GM04503 (cell line): ENCODE measurements around the gene GABRQ.

Experiments
- DNase-seq: peaks from one replicate; pipeline ENCODE4 v3.0.0-alpha.2; 2012; ENCODE audit warnings: low read depth

GABRQ gene

GRCh38 chrX:152637649-152638442 is at the start of gene GABRQ:
GABRQ (plus strand) TSS chrX:152637895; CDS start chrX:152638203, 308 bp downstream.
- DNase-seq = no peak

DNA sequence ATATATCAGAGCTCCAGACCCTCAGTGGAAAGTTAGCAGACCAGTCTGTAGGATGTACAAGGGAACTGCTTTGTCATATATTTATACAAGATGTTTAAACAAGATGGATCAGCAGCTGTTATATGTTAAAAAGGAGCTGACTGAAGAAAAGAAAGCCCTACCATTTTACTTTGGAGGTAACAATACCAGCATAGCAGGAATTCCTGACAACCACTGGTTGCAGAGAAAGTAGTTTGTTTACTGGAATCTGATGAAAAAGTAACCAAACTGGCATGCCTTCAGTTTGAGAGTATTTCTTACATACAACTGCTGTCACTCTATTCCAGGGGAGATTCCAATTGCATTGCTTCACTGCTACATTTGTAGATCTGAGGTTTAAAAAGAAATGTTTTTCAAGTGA is 49.5 kb upstream of the GABRQ start:
- no peak for DNase-seq

GRCh38 chrX:152600853-152601633 is 36.7 kb upstream of the GABRQ start:
- DNase-seq = no peak

DNA sequence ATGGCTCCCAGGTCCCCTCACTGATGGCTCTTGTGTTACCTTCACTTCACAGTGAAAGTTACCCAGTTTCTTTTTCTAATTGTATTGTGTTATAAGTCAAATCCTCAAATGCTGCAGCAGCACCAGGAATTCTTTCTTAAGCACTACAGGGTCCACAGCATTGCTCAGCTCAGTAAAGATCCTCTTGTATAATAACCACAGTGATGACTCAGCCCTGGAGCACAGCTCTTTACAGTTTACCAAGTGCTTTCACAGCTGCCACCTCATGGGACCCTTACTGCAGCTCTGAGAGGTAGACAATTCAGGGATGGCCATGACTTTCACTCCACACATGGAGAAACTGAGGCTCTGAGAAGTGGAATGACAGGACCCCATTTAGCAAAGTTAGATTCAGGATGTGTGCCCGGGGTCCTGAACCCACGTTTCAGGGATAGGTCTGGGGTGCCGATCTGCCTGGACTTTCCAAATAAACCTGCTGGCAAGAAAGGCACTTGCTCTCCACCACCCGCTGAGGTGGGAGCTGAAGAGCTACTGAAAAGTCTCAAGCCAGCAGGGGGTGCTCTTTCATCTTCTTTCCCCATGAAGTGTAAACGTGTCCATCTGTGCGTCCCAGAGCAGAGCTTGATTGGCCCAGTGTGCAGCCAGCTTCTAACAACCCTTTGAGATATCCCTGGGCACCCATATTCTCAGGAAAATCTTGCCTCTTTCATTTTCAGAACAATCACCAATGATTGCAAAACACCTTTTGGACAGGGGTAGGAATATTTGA is 35.7 kb upstream of the GABRQ start:
- DNase-seq = no peak

- DNase-seq = no peak
These were observed 22.9 kb upstream of the GABRQ start for GRCh38 chrX:152614791-152615190.

DNA sequence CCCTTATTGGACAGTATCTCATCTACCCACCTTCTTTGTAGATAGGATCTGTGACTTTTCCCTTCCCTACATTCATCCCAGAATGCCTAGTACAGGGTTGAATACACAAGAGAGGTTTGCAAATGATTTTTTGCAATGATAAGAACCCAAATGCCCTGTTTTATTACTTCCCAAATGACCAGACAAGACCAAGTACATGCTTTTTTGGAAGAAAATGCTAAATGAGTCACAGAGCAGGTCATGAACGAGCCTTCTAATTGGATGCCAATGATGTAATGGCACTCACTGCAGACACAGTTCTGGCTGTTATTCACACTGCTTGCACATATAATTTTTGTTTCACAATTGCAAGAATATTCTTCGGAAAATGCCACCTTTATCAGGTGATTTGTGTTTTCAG is 17.8 kb upstream of the GABRQ start:
- no peak for DNase-seq

GRCh38 chrX:152632445-152633097 is 5.1 kb upstream of the GABRQ start:
- peak; percentile 8 for DNase-seq

DNA sequence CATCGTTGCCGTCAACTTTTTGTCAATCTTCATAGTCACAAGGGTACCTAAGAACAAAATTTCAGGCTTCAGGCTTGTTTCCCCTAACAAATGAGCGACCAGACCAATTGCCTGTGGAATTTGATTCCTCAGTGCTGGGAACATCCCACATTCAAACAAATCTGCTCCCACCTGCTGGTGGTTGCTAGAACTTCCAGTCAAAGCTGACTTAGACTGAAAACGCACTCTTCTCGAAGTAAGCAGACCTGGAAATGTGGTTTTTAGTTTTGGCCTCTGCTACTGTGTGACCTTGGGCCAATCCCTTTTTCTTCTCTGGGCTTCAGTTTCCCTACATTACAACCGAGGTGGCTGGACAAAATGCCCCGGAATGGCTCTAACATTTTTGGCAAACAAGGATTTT is 1.8 kb upstream of the GABRQ start:
- DNase-seq = peak; percentile 10

- DNase-seq = no peak
These were observed 779 bp downstream of the GABRQ start for GRCh38 chrX:152638443-152638904.

DNA sequence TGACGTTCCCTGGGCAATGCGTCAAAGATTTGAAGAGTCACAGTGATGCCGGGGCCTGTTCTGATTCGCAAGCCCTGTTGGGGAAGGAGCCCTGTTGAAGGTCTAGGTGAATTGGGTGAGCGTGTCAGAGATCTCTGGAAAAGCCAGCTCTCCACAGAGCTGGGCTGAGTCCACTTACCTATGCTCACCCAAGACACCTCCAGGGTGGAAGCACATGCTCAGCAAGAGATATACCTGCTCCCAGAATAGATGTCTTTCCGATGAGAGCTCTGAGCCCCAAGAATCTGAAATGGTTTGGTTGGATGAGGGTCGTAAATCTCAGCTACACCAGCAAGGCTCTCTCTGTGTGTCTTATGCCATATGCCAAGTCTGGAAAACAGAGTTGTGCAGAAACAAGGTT is 1.7 kb downstream of the GABRQ start:
- DNase-seq = no peak

DNA sequence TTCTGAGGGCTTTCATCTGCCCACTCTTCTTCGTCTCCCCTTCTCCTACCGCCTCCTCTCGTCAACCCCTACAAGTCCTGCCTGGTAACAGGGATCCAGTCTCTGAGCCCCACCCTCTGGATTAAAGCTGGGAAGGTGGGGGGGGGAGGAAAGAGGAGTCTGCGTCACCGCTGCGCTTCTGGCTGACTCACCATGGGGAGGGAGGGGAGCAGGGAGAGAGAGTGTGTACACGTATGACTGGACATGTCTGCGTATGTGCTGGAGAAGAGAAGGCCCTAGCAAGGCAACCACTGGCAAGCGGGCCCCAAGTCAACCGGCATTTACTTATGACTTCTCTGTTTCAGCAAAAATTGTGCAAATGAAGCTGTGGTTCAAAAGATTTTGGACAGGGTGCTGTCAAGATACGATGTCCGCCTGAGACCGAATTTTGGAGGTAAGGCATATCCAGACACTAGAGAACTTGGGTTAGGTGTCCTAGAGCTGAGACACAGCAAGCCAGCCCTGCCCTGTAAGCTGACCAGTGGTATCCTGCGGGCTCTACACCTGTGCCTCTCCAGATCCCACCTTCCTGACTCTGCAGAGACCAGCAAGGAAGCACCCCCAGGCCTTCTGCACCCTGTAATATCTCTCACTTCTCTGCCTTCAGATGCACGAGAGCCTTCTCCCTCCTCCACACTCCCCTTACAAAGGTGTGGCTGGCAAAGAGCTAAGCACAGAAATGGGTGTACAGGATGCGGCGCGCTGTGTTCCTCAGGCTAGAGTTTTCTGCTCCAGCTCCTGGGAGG is 2.5 kb downstream of the GABRQ start:
- DNase-seq = no peak

DNA sequence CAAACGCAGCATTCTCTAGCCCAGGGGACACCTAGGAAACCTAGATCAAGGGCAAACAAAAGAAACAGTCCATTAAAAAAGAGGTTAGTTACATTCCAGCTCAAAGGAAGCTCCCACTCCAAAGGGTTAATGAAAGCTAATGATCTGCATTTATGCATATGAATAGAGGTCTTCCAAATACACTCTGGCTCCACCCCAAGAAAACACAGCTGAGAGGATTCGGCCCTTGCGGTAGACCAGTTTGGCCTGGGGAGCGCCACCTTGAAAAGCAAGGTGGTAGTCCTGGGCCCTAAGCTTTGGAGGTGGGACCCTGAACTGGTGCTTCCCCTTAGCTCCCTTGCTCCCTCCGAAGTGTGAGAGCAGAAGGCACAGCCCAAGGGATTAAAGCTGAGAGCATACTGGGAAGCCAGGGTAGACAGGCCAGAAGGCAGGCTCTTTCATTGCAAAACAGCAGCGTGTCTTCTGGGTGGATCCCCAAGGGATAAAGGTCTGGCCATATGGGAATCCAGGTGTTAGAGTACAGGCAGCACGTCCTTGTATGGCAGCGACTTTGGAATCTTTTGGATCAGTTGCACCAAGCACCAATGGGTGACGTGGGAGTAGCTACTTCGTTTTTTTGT is 3.7 kb downstream of the GABRQ start:
- DNase-seq = no peak

- no peak for DNase-seq
These were observed 4.3 kb downstream of the GABRQ start for GRCh38 chrX:152641996-152642395.

- no peak for DNase-seq
These were observed 5.4 kb downstream of the GABRQ start for GRCh38 chrX:152642931-152643564.

DNA sequence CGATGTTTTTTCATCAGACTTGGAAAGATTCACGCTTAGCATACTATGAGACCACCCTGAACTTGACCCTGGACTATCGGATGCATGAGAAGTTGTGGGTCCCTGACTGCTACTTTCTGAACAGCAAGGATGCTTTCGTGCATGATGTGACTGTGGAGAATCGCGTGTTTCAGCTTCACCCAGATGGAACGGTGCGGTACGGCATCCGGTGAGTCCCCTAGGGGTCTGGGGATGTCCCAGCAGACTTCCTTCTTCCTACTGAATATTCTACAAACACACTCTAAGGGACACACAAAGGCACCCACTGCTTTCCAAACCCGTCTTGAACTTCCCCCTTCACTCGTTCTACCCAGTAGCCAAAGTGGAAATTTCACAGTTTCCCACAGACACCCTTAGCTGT is 9.3 kb downstream of the GABRQ start:
- DNase-seq = no peak

- no peak for DNase-seq
These were observed 10.3 kb downstream of the GABRQ start for GRCh38 chrX:152647978-152648377.

- DNase-seq = no peak
These were observed 14.4 kb downstream of the GABRQ start for GRCh38 chrX:152652060-152652459.

DNA sequence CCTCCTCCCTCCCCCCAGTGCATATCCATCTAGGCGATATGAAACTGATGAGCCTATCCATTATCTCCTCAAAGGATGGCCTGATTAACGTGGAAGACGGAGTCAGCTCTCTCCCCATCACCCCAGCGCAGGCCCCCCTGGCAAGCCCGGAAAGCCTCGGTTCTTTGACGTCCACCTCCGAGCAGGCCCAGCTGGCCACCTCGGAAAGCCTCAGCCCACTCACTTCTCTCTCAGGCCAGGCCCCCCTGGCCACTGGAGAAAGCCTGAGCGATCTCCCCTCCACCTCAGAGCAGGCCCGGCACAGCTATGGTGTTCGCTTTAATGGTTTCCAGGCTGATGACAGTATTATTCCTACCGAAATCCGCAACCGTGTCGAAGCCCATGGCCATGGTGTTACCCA is 14.8 kb downstream of the GABRQ start:
- no peak for DNase-seq

DNA sequence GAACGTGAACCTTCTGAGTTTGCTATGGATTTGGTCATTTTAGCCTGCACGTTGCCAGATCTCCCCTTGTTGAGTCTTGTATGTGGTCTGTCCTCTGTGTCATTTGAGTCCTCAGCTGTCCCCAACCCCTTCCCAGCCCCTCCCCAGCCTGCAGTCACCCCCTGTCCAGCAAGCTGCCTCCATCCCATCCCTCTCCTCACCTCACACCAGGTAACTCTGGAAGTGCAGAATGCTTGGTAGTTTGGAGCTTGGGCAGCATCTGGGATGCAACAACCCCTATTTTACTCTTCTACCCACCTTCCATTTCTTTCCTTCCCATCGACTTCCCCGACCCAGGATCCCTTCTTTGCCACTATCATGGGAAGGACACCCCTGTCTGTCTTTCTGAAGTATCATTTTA is 18.4 kb downstream of the GABRQ start:
- no peak for DNase-seq

DNA sequence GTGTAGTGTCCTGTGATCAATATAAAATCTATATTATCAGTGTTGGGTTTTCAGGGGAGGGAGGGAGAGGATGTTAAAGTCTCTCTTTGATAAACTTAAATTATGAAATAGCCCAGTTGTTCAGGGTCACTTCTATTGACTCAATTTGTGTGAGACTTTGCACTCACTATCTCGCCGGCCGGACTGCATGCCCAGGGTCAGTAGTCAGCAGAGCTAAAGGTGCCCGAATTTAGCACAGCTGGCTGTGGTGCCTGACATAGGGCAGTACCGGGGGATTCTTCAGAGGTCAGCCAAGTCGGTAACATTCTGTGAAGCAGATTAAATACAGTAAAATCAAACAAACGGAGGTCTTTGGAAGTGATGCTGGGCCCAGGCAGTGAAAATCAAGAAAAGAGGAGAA is 19.2 kb downstream of the GABRQ start:
- DNase-seq = no peak
